Stimulated activated CD8-positive, alpha-beta memory T cell treated with anti-CD3 and anti-CD28 coated beads, Interleukin-4, amount 100 ng/mL, for 24 hours (primary cell): ENCODE results near the gene ANKRD2.
"Not testable (repeated sequence)": the region's sequence is repeated elsewhere in the genome, so short reads cannot be mapped to it uniquely, and the experiment has no call there.

ENCODE experiments used
- DNase-seq: peaks from one replicate; pipeline ENCODE4 v3.0.0-alpha.2; 2020; ENCODE audit warnings: low read depth

The ANKRD2 gene

GRCh38 chr10:97546456-97547270 lies 25.9 kb upstream of the ANKRD2 start:
- no peak for DNase-seq

DNA sequence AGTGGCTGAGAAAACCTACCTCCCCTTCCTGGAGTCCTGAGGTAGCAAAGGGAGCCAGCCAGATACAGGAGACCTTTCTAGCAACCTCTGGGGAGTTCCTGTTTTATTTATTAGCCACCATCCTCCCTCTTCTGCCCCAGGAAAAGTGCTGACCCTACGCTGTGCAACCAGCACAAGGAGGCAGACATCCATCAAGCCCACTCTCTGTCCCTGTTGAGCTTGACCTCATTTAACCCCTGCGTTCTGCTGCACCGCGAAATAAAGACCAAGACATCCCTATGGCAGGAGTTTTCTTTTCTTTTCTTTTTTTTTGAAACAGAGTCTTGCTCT lies 25.3 kb upstream of the ANKRD2 start:
- DNase-seq: no peak

- no peak for DNase-seq
Observed at GRCh38 chr10:97547962-97548361, 24.6 kb upstream of the ANKRD2 start.

- DNase-seq: no peak
Observed at GRCh38 chr10:97548828-97549455, 23.6 kb upstream of the ANKRD2 start.

GRCh38 chr10:97549587-97550322 lies 22.8 kb upstream of the ANKRD2 start:
- no peak for DNase-seq

DNA sequence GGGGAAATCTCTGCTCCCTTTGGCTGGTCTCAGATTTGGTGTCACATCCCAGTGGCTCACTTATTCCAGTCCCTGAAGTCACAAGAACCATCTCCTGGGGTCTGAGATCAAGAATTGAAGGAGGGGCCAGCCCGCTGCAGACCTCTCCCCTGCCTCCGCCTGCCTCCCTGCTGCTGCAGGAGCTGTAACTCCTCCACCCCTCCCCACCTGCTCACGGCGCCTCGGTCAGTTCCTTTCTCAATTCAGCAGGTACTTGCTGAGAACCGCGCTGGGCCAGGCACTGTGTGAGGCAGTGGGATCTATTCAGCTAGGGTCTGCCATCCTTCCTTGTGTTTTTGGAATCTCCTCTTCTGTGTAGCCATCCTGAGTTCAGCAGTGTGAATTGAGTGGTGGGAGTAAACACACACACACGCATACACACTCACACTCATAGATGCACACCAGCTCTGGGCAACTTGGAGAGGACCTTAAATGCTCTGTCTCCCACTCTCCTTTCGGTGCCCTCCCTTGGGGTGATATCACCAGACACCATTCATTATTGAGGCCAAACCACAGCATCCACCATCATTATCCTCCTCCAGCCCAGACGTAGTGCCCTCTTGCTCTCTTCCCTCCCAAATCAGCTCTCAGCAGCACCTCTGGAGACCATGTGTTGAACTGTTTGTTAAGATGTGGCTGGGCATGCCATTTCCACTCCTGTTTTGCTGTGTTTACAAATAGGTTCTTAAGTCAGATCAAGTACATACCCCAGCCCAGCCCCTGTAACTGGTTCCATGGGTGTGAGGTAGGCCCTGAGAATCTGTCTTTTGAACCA lies 22.0 kb upstream of the ANKRD2 start:
- no peak for DNase-seq

DNA sequence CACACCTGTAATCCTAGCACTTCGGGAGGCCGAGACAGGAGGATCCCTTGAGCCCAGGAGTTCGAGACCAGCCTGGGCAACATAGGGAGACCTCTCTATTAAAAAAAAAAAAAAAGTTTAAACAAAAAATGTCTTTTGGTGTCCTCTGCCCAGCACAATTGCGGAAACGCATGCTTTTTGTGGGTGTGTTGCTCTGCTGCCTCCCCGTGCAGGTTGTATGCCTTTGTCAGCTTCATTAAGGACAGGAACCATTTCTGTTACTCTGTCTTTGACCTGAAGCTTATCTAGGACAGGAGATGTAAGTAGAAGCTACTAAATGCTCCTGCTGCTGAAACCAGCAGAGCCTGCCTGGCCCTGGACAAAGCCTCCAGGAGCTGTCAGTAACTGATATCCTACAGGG lies 21.3 kb upstream of the ANKRD2 start:
- DNase-seq: no peak

DNA sequence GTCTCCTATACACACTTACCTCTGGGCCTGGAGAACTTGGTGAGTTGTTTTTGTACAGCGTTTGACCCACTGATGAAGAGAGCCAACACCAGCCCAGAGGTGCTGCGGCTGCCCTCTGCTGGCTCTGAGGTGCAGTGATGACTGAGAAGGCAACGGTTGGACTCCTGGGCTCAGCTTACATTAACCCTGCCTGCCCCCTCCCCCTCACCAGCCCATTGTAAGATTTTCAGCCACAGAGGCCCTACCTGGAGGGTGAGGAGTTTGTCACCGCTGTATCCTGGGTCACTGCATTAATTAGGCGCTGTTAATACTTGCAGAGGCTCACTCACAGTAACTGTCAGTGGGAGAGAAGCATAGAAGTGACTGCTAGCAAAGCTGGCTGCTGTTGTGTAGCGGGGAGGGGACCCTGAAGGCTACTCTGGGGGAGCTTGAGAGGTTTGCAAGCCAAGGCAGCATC lies 19.0 kb upstream of the ANKRD2 start:
- DNase-seq: peak; percentile 43

GRCh38 chr10:97554336-97554735 lies 18.2 kb upstream of the ANKRD2 start:
- not testable (repeated sequence) for DNase-seq

DNA sequence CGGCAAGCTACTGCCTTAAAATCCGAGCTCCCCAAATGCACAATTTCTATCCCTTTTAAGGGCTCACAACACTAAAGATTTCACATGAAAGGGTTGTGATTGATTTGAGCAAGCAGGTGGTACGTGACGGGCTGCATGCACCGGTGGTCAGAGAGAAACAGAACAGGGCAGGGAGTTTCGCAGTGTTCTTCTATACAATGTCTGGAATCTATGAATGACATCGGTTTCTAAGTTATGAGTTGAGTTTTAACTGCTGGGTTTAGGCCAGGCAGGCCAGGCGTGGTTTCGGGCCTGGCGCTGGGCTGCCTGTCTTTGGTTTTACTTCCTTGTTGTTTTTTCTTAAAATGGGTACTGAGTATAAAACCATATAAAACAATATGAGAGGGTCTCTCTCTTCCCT lies 17.0 kb upstream of the ANKRD2 start:
- DNase-seq: not testable (repeated sequence)

- DNase-seq: not testable (repeated sequence)
Observed at GRCh38 chr10:97560731-97561381, 11.7 kb upstream of the ANKRD2 start.

- DNase-seq: not testable (repeated sequence)
Observed at GRCh38 chr10:97561386-97562077, 11.0 kb upstream of the ANKRD2 start.

- DNase-seq: not testable (repeated sequence)
Observed at GRCh38 chr10:97562329-97562728, 10.2 kb upstream of the ANKRD2 start.

- DNase-seq: no peak
Observed at GRCh38 chr10:97563337-97563736, 9.2 kb upstream of the ANKRD2 start.

GRCh38 chr10:97564776-97565175 lies 7.8 kb upstream of the ANKRD2 start:
- DNase-seq: no peak

GRCh38 chr10:97566336-97566996 lies 6.1 kb upstream of the ANKRD2 start:
- no peak for DNase-seq

- DNase-seq: no peak
Observed at GRCh38 chr10:97567891-97568290, 4.7 kb upstream of the ANKRD2 start.

DNA sequence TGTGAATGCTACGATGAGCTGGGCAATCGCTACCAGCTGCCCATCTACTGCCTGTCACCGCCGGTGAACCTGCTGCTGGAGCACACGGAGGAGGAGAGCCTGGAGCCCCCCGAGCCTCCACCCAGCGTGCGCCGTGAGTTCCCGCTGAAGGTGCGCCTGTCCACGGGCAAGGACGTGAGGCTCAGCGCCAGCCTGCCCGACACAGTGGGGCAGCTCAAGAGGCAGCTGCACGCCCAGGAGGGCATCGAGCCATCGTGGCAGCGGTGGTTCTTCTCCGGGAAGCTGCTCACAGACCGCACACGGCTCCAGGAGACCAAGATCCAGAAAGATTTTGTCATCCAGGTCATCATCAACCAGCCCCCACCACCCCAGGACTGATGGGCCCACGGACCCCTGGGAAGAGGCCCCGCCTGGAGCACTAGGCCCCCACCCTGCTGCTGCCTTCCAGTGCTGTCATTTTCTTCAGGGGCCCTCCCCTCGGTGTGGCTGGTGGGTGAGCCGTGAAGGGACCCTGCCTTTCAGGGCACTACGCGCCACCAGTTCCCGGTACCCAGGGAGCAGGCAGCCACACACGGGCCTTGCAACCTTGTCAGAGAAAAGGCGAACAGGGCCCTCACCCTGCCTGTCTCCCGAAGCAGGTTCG lies 2.3 kb upstream of the ANKRD2 start:
- DNase-seq: no peak

DNA sequence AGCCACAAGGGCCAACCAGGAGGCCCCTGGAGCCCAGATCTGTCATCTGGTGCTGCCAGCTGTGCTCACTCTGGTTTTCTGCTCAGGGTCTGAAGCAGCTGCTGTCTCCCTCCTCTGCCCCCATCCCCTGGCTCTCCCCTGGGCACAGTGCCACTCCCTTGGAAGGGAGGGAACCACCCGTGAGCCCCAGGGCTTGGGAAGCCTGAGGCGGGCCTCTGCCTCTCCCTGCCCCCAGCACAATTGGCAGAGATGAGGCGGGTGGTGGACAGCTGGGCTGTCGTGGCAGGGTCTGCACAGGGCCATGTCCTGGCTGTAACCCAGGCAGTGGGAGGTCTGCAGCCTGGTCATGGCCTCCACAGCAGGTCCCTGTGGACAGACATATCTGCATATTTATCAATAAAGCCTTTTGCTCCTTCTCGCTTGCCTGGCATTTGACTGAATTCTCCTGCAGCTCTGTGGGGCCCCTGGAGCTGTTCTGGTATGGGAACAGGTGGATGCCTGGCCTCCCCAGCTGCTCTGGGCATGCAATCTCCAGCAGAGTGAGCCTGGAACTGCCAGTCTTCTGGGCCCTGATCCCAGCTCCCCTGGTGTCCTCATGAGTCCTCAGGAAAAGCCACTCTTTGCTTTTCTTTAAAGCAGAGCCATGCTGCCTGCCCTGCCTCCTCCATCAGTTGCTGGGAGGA lies 1.6 kb upstream of the ANKRD2 start:
- DNase-seq: no peak
